GM18951 (cell line): ENCODE results near the gene MRPS18C.
"Not testable (repeated sequence)": the region's sequence is repeated elsewhere in the genome, so short reads cannot be mapped to it uniquely, and the experiment has no call there.

Source experiments
- POLR2A ChIP-seq: IDR thresholded peaks from 4 replicates; pipeline ENCODE4 v1.6.1; 2011; ENCODE audit warnings: mild to moderate bottlenecking; ENCODE audit not compliant: insufficient read length, insufficient read depth; ENCODE audit errors: extremely low read depth
- in situ Hi-C: fragments of 300-500 bp; cut with MboI; formaldehyde crosslinking; loops from one replicate; pipeline ENCODE4 v1.12.0; 2022; ENCODE audit warnings: low sequenced_read_pairs, mixed read lengths, inconsistent platforms; ENCODE audit not compliant: unreplicated experiment

Gene MRPS18C

DNA sequence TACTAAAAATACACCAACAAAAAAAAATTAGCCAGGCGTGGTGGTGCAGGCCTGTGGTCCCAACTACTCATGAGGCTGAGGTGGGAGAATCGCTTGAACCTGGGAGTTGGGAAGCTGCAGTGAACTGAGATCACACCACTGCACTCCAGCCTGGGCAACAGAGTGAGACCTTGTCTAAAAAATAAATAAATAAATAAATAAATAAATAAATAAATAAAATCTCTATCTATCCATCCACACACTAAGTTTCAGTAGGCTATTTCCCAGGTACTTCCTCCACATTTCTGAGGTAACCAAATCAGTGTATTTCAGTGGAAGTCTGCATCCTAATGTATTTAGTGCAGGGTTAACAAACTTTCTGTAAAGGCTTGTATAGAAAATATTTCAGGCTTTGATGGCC is 18.1 kb downstream of the MRPS18C start:
- TF ChIP-seq POLR2A, result no peak
- in situ Hi-C loops, result no loop called here

DNA sequence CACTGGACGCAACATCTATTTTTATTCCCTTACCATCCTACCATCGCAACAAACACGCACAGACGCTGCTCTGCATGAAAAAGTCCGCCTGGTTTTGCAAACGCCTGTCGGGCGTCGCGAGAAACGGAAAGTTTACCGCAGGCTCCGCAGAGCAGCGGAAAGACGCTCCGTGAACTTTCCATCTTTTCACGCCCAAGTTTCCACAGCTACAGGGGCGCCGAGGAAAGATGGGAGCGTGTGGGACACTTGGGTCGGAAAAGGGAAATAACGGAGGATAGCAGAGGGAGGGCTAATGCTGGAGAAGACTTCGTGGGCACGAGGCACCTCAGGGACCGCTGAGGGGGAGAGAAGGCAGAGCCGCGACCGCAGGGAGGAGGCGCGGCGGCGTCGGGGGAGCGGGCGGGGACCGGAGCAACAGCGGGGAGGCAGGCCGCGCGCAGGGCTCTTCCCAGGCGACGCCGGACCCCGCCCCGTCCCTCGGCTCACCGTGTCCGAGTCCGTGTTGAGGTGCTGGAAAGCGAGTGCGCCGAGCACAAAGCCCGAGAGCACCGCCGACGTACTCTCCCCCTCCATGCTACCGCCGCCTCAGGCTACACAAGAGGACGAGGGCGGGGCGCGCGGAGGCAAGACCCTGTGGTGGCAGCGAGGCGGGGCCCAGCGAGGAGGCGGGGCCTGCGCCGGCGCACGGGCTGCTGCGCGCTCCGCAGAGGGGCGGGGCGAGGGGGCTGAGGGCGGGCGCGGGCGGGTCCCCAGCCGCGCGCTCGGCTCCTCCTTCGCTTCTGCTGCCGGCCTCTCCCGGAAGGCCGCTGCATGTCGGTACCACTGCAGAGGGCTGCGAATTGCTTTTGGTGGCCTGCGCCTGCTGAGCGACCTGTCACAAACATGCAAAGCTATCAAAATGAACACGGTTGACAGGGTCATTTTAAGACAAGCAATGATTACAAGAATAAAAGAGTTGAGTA is 28.9 kb downstream of the MRPS18C start, which contains the start of gene ABRAXAS1:
TSS of gene ABRAXAS1 (minus strand) at position 601 of the 962 bp plus-strand sequence. CDS start at position 573, 28 bp downstream.
- in situ Hi-C loops, result no loop called here
- TF ChIP-seq POLR2A, result peak; percentile 95

DNA sequence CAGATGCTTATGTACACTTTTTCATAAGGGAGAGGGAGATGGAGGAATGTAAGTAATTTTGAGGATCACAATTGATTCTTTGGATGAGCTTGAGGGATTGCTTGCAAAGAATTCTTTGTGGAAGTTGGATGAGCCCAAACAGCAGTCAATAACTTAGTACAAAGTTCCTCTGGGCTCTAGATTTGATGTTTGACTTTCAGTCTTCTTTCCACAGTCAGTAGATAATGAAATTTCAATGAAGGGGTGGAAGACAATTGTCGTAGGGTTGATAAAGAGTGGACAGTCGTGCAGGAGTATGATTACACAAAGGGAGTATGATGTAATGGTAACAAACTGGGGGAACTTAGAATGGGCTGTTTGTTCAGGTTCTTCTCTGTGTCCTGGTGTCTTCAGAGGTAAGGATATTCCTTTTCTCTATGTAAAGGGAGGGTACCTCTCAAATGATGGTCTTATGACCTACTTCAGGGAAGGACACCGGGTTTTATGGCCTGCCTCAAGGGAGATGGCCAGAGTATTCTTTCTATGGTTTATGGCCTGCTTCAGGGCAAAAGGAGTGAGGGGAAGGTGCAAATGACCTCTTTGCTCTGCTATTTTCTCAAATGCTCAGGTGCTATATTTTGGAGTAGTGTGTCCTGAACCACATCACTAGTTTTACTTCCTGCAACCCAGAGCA is 30.7 kb downstream of the MRPS18C start:
- TF ChIP-seq POLR2A, result no peak
- in situ Hi-C loops, result no loop called here

DNA sequence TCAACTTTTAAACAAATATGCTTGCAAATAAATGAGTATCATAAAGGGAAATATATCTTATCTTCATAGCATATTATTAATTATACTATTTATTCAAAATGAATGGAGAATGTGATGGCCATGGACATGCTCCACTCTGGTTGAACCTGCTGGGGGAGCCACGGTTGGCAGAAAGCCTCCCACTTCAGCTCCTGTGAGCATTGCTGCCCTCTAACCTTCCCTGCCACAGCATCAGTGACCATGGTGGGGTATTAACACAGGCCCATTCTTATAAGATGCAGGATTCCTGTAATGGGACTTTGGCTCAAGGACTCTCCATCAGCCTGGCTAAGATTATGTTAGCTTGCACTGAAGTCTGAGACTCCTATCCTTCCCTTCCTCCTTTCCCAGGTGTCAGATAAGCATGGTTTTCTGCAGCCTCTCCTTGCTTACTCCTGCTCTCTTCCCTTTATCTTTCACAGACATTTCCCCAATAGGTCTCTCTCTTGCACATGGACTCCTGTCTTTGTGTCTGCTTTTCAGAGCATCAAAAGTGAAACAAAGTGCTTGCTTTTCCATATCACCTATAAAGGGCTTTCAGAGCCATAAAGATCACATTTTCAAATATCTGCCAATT is 34.0 kb downstream of the MRPS18C start:
- in situ Hi-C loops, result no loop called here
- TF ChIP-seq POLR2A, result no peak

DNA sequence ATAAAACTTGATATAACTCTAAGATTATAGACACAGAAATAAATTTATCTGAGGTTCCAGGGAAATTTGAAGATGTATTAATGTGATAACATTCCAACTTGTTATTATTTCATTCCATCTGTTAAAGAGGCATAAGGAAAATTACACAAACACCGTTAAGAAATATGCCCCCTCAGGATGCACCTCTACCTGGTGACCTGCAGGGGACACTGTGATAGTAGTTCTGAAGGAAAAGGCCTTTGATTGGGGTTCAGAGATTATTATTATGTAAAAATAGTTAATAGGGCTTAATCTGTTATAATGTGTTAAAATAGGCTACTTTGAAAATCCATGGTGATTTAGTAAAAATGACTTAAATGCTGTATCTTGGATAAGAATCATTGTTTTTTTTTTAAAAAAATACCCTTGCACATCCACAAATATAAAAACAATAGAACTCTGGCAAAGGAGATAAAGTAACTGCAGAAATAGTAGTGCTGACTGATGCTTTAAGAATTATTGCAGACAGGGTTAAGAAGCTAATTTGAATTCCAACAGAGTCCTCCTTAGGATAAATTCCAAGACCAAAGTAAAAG is 35.1 kb downstream of the MRPS18C start:
- in situ Hi-C loops, result no loop called here
- TF ChIP-seq POLR2A, result no peak

DNA sequence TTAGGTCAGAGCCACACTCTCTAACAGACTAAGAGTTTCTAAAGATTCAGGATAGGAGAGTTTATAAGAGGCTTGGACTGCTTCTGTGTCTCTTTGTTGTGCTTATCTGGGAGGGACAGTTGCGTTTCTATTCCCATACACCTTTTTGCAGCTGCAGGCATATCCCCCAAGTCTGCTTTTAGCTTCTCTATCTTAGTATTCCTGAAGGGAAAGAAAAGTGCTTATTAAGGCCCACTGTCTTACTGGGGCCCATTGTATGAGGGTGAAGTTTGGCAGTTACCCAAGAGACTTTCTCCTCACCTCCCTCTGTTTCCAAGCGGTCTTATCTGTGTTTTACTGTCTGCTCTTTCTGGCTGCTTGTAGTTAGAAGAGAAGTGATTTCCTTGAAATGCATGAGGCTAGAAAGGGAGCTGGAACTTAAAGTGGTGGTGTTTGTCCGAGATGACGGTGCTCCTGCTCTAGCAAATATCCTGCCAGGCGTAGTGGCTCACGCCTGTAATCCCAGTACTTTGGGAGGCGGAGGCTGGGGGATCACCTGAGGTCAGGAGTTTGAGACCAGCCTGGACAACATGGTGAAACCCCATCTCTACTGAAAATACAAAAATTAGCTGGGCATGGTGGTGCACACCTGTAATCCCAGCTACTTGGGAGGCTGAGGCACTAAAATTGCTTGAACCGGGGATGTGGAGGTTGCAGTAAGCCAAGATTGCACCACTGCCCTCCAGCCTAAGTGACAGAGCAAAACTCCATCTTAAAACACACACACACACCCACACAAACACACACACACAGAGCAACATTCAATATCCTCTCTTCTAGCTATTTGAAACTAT is 40.4 kb downstream of the MRPS18C start:
- in situ Hi-C loops, result not testable (repeated sequence)

DNA sequence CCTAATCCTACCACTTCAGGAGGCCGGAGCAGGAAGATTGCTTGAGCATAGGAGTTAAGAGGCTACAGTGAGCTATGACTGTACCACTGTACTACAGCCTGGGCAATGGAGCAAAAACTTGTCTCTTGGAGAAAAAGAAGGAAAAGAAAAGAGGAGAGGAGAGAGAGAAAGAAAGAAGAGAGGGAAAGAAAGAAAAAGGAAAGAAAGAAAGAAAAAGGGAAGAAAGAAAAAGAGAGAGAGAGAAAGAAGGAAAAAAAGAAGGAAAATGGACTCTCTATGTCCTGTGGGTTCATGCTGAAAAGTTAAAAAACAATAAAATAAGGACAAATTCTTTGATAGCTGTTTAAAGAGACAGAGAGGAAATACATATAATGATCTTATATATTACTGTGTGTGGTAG is 42.3 kb downstream of the MRPS18C start:
- in situ Hi-C loops, result no loop called here
- TF ChIP-seq POLR2A, result no peak

DNA sequence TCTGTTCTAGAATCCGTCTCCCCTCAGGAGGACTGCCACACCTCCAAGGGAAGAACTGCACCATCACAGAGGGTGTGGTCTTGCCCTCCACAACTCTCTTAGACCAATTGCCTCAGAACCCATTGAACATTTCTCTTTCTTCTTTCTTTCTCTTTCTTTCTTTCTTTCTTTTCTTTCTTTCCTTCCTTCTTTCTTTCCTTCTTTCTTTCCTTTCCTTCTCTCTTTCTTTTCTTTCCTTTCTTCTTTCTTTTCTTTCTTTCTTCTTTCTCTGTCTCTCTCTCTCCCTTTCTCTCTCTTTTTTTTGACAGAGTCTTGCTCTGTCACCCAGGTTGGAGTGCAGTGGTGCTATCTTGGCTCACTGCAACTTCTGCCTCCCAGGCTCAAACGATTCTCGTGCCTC is 45.8 kb downstream of the MRPS18C start:
- in situ Hi-C loops, result loop anchor here (25.0 kb wide), 1 partner anchor 1011 kb away; no protein-coding TSS in a partner anchor

DNA sequence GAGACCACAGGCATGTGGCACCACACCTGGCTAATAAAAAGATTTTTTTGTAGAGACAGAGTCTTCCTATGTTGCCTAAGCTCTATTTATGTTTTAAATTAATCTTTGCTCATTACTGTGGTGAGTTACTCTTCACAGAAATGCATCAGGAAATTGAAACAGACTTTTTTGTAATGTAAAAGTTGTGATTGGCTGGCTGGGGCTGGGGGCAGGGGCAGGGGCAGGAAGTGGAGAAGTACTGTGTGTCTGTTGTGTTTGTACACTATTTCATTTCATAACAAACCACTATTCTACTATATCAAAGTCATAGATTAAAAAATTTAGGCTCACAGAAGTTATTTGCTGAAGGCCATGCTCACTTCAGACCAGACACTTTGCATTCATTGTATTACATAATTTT is 48.1 kb downstream of the MRPS18C start:
- in situ Hi-C loops, result loop anchor here (25.0 kb wide), 1 partner anchor 1008 kb away; no protein-coding TSS in a partner anchor
- no peak for TF ChIP-seq POLR2A

DNA sequence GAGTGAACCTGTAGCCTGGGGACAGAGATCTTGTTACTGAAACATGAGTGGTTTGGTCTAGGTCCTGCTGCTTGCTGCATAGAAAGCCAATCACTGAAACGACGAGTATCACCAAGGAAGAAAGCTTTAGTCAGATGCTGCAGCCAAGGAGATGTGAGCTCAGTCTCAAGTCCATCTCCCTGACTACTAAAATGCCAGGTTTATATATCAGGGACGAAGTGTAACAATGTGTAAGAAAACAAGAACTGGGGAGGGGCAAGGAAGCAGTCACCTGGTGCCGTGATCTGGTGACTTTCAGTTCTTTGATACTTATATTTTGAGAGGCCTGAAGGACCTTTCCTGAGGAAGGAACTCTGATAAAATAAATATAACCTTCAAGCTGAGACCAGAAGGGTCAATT is 48.6 kb downstream of the MRPS18C start:
- no peak for TF ChIP-seq POLR2A
- in situ Hi-C loops, result loop anchor here (25.0 kb wide), 1 partner anchor 1008 kb away; no protein-coding TSS in a partner anchor

DNA sequence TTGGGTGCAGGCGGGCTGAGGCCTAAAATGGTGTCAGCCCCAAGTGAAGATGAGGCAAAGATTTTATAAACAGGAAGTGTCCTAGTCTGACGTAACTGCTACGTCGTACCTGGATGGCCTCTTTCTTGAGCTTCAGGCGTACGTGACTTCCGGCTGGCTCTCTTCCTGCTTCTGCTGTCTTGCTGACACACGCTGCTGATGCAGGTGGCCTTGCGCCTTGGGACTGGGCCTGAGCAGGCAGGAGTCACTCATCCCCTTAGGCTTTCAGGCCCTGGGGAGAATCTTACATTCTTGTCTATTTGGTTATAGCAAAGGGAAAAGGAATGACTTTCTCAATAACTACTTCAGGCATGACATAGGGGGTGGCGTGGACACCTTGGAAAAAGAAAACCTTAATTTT is 49.1 kb downstream of the MRPS18C start:
- TF ChIP-seq POLR2A, result no peak
- in situ Hi-C loops, result loop anchor here (25.0 kb wide), 1 partner anchor 1007 kb away; no protein-coding TSS in a partner anchor

DNA sequence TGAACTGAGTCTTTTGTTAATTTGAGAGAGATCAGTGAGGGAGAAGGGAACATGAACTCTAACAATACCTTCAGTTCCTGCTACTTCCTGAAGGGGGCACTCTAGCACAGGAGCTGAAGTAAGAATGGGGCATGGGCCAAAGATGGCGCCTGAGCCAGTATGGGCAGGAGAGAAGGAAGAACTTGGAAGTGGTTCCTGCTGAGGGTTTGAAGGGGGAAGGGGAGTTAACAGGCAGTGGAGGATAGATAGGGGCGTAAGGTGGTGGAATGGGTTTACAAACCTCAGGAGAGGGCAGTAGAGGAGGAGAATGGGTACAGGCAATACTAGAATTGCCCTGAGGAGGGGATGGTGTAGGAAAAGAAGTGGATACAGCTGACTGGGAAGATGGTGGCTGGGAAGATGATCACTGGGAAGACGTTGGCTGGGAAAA is 53.3 kb downstream of the MRPS18C start:
- in situ Hi-C loops, result loop anchor here (25.0 kb wide), 1 partner anchor 1003 kb away; no protein-coding TSS in a partner anchor
